Neural progenitor cell (in vitro differentiated cells): ENCODE data around the gene CHST8.

Experiments
- CTCF ChIP-seq: fragments of 200-600 bp; sonication (generic); IDR thresholded peaks from 2 replicates; pipeline ENCODE4 v1.5.1; 2017; ENCODE audit warnings: antibody characterized with exemption, mild to moderate bottlenecking
- EZH2 ChIP-seq: fragments of 200-600 bp; sonication (generic); IDR thresholded peaks from 2 replicates; pipeline ENCODE4 v1.6.1; 2017; ENCODE audit warnings: antibody characterized with exemption, mild to moderate bottlenecking, moderate library complexity

GRCh38 chr19:33700408-33701013 is 78.8 kb downstream of the CHST8 start:
- TF ChIP-seq CTCF, result no peak
- no peak for TF ChIP-seq EZH2
